ENCODE measurements around the gene PTPRJ. TPM values are rescaled to one million over a fixed set of nuclear protein-coding genes. Genes with fewer than 3 reads are reported as not detected.
"Not testable (repeated sequence)": the region's sequence is repeated elsewhere in the genome, so short reads cannot be mapped to it uniquely, and the experiment has no call there.

Gene PTPRJ
- total and polyA plus RNA-seq, 5 experiments from 2014 or later, result 4.3 to 23.7 (median 10.2) TPM

GRCh38 chr11:47949001-47949675, 31.2 kb upstream of the PTPRJ start:
- H3K4me3 Mint-ChIP-seq, result peak overlapping the region in 5 of 10 donors; percentile 12 to 84 (median 58)
- H3K4me1 Mint-ChIP-seq, result peaks cover 9 to 53% (median 40%) of the 10 kb centered on the region in 4 donors
- H3K36me3 Mint-ChIP-seq, DNase-seq, ATAC-seq, H3K27me3 Mint-ChIP-seq, H3K9me3 Mint-ChIP-seq: not testable (repeated sequence)
- H3K27ac Mint-ChIP-seq, result peak overlapping the region; percentile 86 to 98 (median 94)
- POLR2A ChIA-PET, result interaction anchor here (0.6 to 1.1 kb wide), 4 partner anchors 10 to 162 kb away, joined by 3 to 6 read pairs (median 4); no protein-coding TSS in a partner anchor

GRCh38 chr11:47950396-47950795, 30.0 kb upstream of the PTPRJ start:
- DNase-seq, result peak; percentile 39 to 89 (median 71)

GRCh38 chr11:47951504-47951903, 28.9 kb upstream of the PTPRJ start:
- not testable (repeated sequence) for DNase-seq, H3K27me3 Mint-ChIP-seq, H3K9me3 Mint-ChIP-seq, H3K36me3 Mint-ChIP-seq, ATAC-seq
- POLR2A ChIA-PET, result interaction anchor here (0.7 to 1.5 kb wide), 3 partner anchors 14 to 50 kb away, joined by 3 to 13 read pairs (median 3); no protein-coding TSS in a partner anchor
- H3K4me1 Mint-ChIP-seq, result peaks cover 13 to 60% (median 52%) of the 10 kb centered on the region in 4 donors
- H3K27ac Mint-ChIP-seq, result peak overlapping the region; percentile 88 to 98 (median 95)
- peak overlapping the region in 1 of 10 donors; percentile 8 for H3K4me3 Mint-ChIP-seq

More at GRCh38 chr11:47950396-47950795, 30.0 kb upstream of the PTPRJ start:
- ATAC-seq, result peak; percentile 98 to 100
- POLR2A ChIA-PET, result interaction anchor here (0.6 to 1.5 kb wide), 15 partner anchors 9 to 222 kb away, joined by 3 to 13 read pairs (median 4); no protein-coding TSS in a partner anchor
- H3K4me3 Mint-ChIP-seq, result peak overlapping the region; percentile 41 to 84 (median 72)
- H3K36me3 Mint-ChIP-seq, result no peaks in the 10 kb centered on the region
- no peaks in the 10 kb centered on the region for H3K27me3 Mint-ChIP-seq
- H3K27ac Mint-ChIP-seq, result peak overlapping the region; percentile 88 to 98 (median 95)
- H3K9me3 Mint-ChIP-seq, result no peaks in the 10 kb centered on the region
- peaks cover 13 to 60% (median 50%) of the 10 kb centered on the region in 4 donors for H3K4me1 Mint-ChIP-seq

DNA sequence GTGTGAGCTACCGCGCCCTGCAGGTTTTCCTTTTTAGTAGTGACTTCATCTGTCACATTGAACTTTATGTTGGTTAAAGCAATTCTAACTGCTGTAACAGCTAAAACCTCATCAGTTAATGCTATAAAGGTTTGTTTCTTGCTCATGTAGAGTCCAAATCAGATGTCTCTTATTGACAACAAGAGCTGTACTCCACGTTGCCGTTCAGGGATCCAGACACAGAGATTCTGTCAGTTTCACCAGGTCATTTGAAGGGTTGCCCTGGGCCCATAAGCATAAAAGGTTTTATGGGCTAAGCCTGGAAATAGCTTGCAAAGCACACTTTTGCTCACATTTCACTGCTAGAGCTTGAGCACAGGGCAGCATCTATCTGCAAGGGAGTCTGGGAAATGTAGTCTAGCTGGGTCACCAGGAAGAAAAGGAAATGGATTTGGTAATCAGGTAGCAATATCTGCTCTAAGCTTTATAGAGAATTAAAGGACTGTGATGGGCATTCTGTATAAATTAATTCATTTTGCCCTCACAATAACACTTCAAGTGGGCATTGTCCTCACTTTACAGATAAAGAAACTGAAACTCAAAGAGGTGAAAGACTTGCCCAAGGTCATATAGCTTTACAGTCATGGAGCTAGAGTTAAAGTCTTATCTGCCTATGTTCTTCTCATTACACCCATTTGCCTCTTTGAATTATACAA, 25.2 kb upstream of the PTPRJ start:
- POLR2A ChIA-PET, result interaction anchor here (0.7 to 1.8 kb wide), 4 partner anchors 16 to 154 kb away, joined by 3 to 4 read pairs (median 4); no protein-coding TSS in a partner anchor
- DNase-seq, result peak in 3 of 10 donors; percentile 14 to 25 (median 15)
- Mint-ChIP-seq H3K36me3 (no peaks in the 10 kb centered on the region), H3K4me1 (peaks cover 13 to 32% (median 27%) of the 10 kb centered on the region in 4 donors), H3K9me3 (no peaks in the 10 kb centered on the region), H3K27ac (peak overlapping the region; percentile 11 to 79 (median 50)), H3K27me3 (no peaks in the 10 kb centered on the region), H3K4me3 (no peak overlapping the region)
- no peak for ATAC-seq

GRCh38 chr11:47960015-47960414, 20.3 kb upstream of the PTPRJ start:
- Mint-ChIP-seq H3K9me3 (no peaks in the 10 kb centered on the region), H3K4me1 (peaks cover 6 to 9% (median 7%) of the 10 kb centered on the region in 4 donors), H3K4me3 (no peak overlapping the region), H3K36me3 (no peaks in the 10 kb centered on the region), H3K27ac (no peak overlapping the region), H3K27me3 (no peaks in the 10 kb centered on the region)
- no peak for DNase-seq
- POLR2A ChIA-PET, result interaction anchor here (0.6 kb wide), 3 partner anchors 9 to 94 kb away, joined by 3 to 4 read pairs (median 3); no protein-coding TSS in a partner anchor
- ATAC-seq, result no peak

GRCh38 chr11:47961383-47961782, 19.0 kb upstream of the PTPRJ start:
- DNase-seq (no peak), ATAC-seq (no peak)
- Mint-ChIP-seq H3K27me3 (no peaks in the 10 kb centered on the region), H3K4me3 (no peak overlapping the region), H3K27ac (no peak overlapping the region), H3K4me1 (peaks cover 0 to 5% (median 0%) of the 10 kb centered on the region in 4 donors), H3K36me3 (no peaks in the 10 kb centered on the region), H3K9me3 (no peaks in the 10 kb centered on the region)
- POLR2A ChIA-PET, result interaction anchor here (0.6 kb wide), 1 partner anchor 11 kb away, joined by 3 read pairs; no protein-coding TSS in a partner anchor

- H3K27me3 Mint-ChIP-seq, result no peaks in the 10 kb centered on the region
- H3K27ac Mint-ChIP-seq, result no peak overlapping the region
- H3K36me3 Mint-ChIP-seq, result no peaks in the 10 kb centered on the region
- ATAC-seq, result no peak
- no peak for DNase-seq
- POLR2A ChIA-PET, result interaction anchor here (0.7 kb wide), 1 partner anchor 386 kb away, joined by 3 read pairs; no protein-coding TSS in a partner anchor
- H3K4me1 Mint-ChIP-seq, result peaks cover 0 to 3% (median 0%) of the 10 kb centered on the region in 4 donors
- H3K4me3 Mint-ChIP-seq, result no peak overlapping the region
- no peaks in the 10 kb centered on the region for H3K9me3 Mint-ChIP-seq
These were observed 15.8 kb upstream of the PTPRJ start for GRCh38 chr11:47964546-47964945.

DNA sequence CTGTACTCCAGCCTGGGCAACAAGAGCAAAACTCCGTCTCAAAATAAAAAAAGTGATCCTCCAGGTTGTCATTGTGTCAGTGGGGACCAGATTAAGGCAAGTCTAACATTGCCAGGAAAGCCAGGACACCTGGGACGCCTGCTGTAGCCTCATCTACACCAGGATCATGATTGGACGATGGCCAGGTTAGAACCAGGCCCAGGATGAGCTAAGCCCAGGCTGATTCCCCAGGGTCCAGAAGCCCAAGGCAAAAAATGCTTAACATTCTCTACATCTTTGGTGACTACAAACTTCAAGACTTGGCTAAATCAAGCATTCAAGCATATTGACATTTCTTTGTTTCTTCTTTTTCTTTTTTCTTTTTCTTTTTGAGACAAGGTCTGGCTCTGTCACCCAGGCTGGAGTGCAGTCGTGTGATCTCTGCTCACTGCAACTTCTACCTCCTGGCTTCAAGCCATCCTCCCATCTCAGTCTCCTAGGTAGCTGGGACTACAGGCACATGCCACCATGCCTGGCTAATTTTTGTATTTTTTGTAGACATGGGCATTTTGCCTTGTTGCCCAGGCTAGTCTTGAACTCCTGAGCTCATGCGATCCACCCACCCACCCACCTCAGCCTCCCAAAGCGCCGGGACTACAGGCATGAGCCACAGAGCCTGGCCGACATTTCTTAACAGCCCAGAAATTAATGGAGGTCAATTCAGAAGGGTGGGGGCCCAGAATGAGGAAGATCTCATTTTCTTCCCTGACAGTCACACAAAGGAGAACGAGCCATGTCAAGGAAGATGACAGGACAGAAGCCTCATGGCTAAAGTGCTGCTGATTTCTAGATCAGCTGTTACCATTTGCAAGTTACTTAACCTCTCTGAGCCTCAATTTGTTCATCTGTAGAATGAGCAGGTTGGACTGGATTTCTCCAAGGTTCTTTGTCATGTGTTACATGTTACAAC, 12.5 kb upstream of the PTPRJ start:
- Mint-ChIP-seq H3K9me3 (no peaks in the 10 kb centered on the region), H3K27me3 (no peaks in the 10 kb centered on the region), H3K36me3 (no peaks in the 10 kb centered on the region), H3K4me3 (no peak overlapping the region), H3K4me1 (no peaks in the 10 kb centered on the region), H3K27ac (no peak overlapping the region)
- no peak for ATAC-seq
- POLR2A ChIA-PET, result interaction anchor here (0.6 kb wide), 1 partner anchor 17 kb away, joined by 3 read pairs; no protein-coding TSS in a partner anchor
- no peak for DNase-seq

- ATAC-seq (no peak), DNase-seq (no peak)
- no peak overlapping the region for H3K4me3 Mint-ChIP-seq
- peak overlapping the region in 1 of 10 donors; percentile 79 for H3K27ac Mint-ChIP-seq
- H3K4me1 Mint-ChIP-seq, result peaks cover 0 to 4% (median 0%) of the 10 kb centered on the region in 4 donors
- POLR2A ChIA-PET, result no interaction called here
- no peaks in the 10 kb centered on the region for H3K9me3 Mint-ChIP-seq
- no peaks in the 10 kb centered on the region for H3K36me3 Mint-ChIP-seq
- H3K27me3 Mint-ChIP-seq, result no peaks in the 10 kb centered on the region
These were observed 11.0 kb upstream of the PTPRJ start for GRCh38 chr11:47969401-47969800.

DNA sequence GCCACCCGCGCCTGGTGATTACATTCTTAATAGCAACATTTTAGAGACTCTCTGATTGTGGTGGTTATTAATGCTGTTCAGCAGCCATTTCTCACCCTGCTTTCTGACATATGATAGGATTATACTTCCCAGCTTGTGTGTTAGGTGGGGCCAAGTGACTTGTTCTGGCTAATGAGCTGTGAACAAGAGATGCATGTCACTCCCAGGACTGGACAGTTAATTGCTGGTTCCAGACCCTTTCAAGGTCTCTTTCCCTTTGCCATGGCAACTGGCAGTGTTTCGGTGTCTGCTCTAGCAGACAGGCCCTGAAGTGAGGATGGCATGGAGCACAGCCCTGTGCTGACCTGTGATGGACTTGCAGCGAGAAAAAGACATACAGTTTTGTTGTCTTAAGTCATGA, 8.9 kb upstream of the PTPRJ start:
- Mint-ChIP-seq H3K9me3 (no peaks in the 10 kb centered on the region), H3K36me3 (no peaks in the 10 kb centered on the region), H3K4me3 (no peak overlapping the region), H3K27me3 (no peaks in the 10 kb centered on the region), H3K4me1 (peaks cover 0 to 10% (median 0%) of the 10 kb centered on the region in 4 donors), H3K27ac (peak overlapping the region in 2 of 10 donors; percentile 34 to 65)
- DNase-seq, result no peak
- no peak for ATAC-seq
- POLR2A ChIA-PET, result no interaction called here

- peak overlapping the region in 1 of 10 donors; percentile 58 for H3K27ac Mint-ChIP-seq
- no peaks in the 10 kb centered on the region for H3K9me3 Mint-ChIP-seq
- ATAC-seq (no peak), DNase-seq (no peak)
- no peaks in the 10 kb centered on the region for H3K27me3 Mint-ChIP-seq
- peaks cover 0 to 10% (median 0%) of the 10 kb centered on the region in 4 donors for H3K4me1 Mint-ChIP-seq
- H3K36me3 Mint-ChIP-seq, result no peaks in the 10 kb centered on the region
- POLR2A ChIA-PET, result no interaction called here
- no peak overlapping the region for H3K4me3 Mint-ChIP-seq
These were observed 7.2 kb upstream of the PTPRJ start for GRCh38 chr11:47973173-47973572.

- no peak for ATAC-seq
- POLR2A ChIA-PET, result interaction anchor here (0.7 kb wide), 1 partner anchor 112 kb away, joined by 4 read pairs; no protein-coding TSS in a partner anchor
These were observed 3.4 kb upstream of the PTPRJ start for GRCh38 chr11:47976931-47977330.

More at GRCh38 chr11:47976931-47977330, 3.4 kb upstream of the PTPRJ start:
- Mint-ChIP-seq H3K4me1 (peaks cover 3 to 23% (median 8%) of the 10 kb centered on the region in 4 donors), H3K4me3 (no peak overlapping the region), H3K27ac (no peak overlapping the region), H3K36me3 (no peaks in the 10 kb centered on the region), H3K27me3 (no peaks in the 10 kb centered on the region), H3K9me3 (no peaks in the 10 kb centered on the region)
- DNase-seq, result no peak

All from naive thymus-derived CD8-positive, alpha-beta T cell (primary cell).